Right lobe of liver (tissue), 6 donors: Measurements from ENCODE around the gene CD40LG. TPM values are rescaled to one million over a fixed set of nuclear protein-coding genes. Genes with fewer than 3 reads are reported as not detected.

Experiments used
- ATAC-seq, 4 donors: fragments of 200-7000 bp; cut with Tn5 transposase; one replicate each; pipeline ENCODE4 v1.9.1; 2020; ENCODE audit warnings: mild to moderate bottlenecking in 4 of 4, moderate library complexity in 4 of 4
- DNase-seq, 3 donors: peaks; one replicate each; pipeline ENCODE4 v3.0.0-alpha.2; 2020
- H3K27ac ChIP-seq, 3 donors: fragments of 200-600 bp; one replicate each; pipeline ENCODE4 v1.8.0; 2022
- H3K27me3 ChIP-seq, 2 donors: fragments of 200-600 bp; one replicate each; pipeline ENCODE4 v1.8.0; 2022
- H3K36me3 ChIP-seq, 4 donors: fragments of 200-600 bp; sonication (generic) in 1 of 4; one replicate each; pipeline versions ENCODE4 v1.5.1 to v1.8.0; 2017 to 2022; ENCODE audit warnings: control low read depth in 1 of 4
- H3K4me1 ChIP-seq, 4 donors: fragments of 200-600 bp; sonication (generic) in 1 of 4; one replicate each; pipeline versions ENCODE4 v1.5.1 to v1.8.0; 2017 to 2022; ENCODE audit warnings: control low read depth in 1 of 4
- H3K4me3 ChIP-seq, 3 donors: fragments of 200-600 bp; one replicate each; pipeline ENCODE4 v1.8.0; 2022
- H3K9me3 ChIP-seq, 4 donors: fragments of 200-600 bp; sonication (generic) in 1 of 4; one replicate each; pipeline versions ENCODE4 v1.5.1 to v1.8.0; 2017 to 2022; ENCODE audit warnings: control low read depth in 1 of 4
- CTCF ChIP-seq, 4 donors: fragments of 200-600 bp in 3 of 4; fragments of 450-650 bp in 1 of 4; IDR thresholded peaks; one replicate each; pipeline versions ENCODE4 v1.5.1 to v1.8.0; 2016 to 2022; ENCODE audit warnings: antibody characterized with exemption in 4 of 4, mild to moderate bottlenecking in 2 of 4
- POLR2A ChIP-seq: fragments of 450-650 bp; IDR thresholded peaks from one replicate; pipeline ENCODE4 v1.6.1; 2017; ENCODE audit warnings: antibody characterized with exemption, mild to moderate bottlenecking
- WGBS: methylation state at CpG from one replicate; pipeline ENCODE4 v1.1.6; 2018; ENCODE audit warnings: low coverage, low lambda C conversion rate; ENCODE audit not compliant: insufficient coverage; ENCODE audit errors: missing lambda C conversion rate; 5-methylcytosine and 5-hydroxymethylcytosine counted together
- intact Hi-C, 2 donors: fragments of 100-400 bp; cut with DNase I; formaldehyde crosslinking; loops; one replicate each; pipeline versions ENCODE4 v1.11.2 to v1.14.1; 2022
- total RNA-seq, 6 experiments: library from RNA; depleted of rRNA in 2 of 6; stranded (reverse); fragments of >200 nt in 2 of 6; fragmentation: NEBNext Ultra II Directional in 3 of 6; extraction: Animal tissue kit (Norgen Biotek cat#: 25700) in 3 of 6; gene quantifications; one replicate each; pipeline versions ENCODE4 v1.1.0 to v1.2.4, GENCODE V29; 2016 to 2023
- donor health status: DM: no; HTN: yes; CAD: no.
- donor health status: DM: no; HTN: no; CAD: no.
- donor health status: DM: no; HTN: no; CAD: no.
- donor health status: DM: no; HTN: yes; CAD: no.
- donor health status: DM: no; HTN: yes; CAD: no.

The CD40LG gene
- total RNA-seq, 6 experiments from 2014 or later = 0.10 to 0.11 TPM; not detected in 4

- no peak for ATAC-seq
- no peaks in the 10 kb centered on the region for H3K36me3 ChIP-seq
Measured at GRCh38 chrX:136684120-136684519, 36.2 kb downstream of the CD40LG start.

GRCh38 chrX:136687457-136687856, 39.5 kb downstream of the CD40LG start:
- 39% methylated on average over 1 of the region's 1 CpG for WGBS
- Histone ChIP-seq H3K4me3 (no peak overlapping the region), H3K4me1 (no peaks in the 10 kb centered on the region), H3K27me3 (no peaks in the 10 kb centered on the region), H3K9me3 (no peaks in the 10 kb centered on the region), H3K27ac (no peak overlapping the region), H3K36me3 (no peaks in the 10 kb centered on the region)
- TF ChIP-seq POLR2A = no peak
- no peak for TF ChIP-seq CTCF (IDR thresholded peaks at IDR 0.05)
- ATAC-seq = no peak
- no peak for DNase-seq
- intact Hi-C loops = no loop called here

More at GRCh38 chrX:136684120-136684519, 36.2 kb downstream of the CD40LG start:
- no peaks in the 10 kb centered on the region for H3K4me1 ChIP-seq
- no peak for DNase-seq
- H3K27ac ChIP-seq = no peak overlapping the region
- H3K9me3 ChIP-seq = no peaks in the 10 kb centered on the region
- TF ChIP-seq CTCF (IDR thresholded peaks at IDR 0.05) (no peak), POLR2A (no peak)
- H3K4me3 ChIP-seq = no peak overlapping the region
- intact Hi-C loops = no loop called here
- 55% methylated on average over 5 of the region's 5 CpGs for WGBS
- no peaks in the 10 kb centered on the region for H3K27me3 ChIP-seq

- Histone ChIP-seq H3K9me3 (no peaks in the 10 kb centered on the region), H3K36me3 (no peaks in the 10 kb centered on the region), H3K4me3 (no peak overlapping the region), H3K27ac (no peak overlapping the region), H3K27me3 (no peaks in the 10 kb centered on the region), H3K4me1 (no peaks in the 10 kb centered on the region)
- ATAC-seq (no peak), DNase-seq (no peak)
- 58% methylated on average over 5 of the region's 6 CpGs for WGBS
- TF ChIP-seq CTCF (IDR thresholded peaks at IDR 0.05) = no peak
- no peak for TF ChIP-seq POLR2A
- intact Hi-C loops = no loop called here
Measured at GRCh38 chrX:136689436-136689835, 41.5 kb downstream of the CD40LG start.

GRCh38 chrX:136691028-136691809, 43.3 kb downstream of the CD40LG start:
- intact Hi-C loops = no loop called here
- TF ChIP-seq POLR2A = no peak
- Histone ChIP-seq H3K27ac (no peak overlapping the region), H3K27me3 (no peaks in the 10 kb centered on the region), H3K36me3 (no peaks in the 10 kb centered on the region), H3K9me3 (no peaks in the 10 kb centered on the region), H3K4me1 (no peaks in the 10 kb centered on the region), H3K4me3 (no peak overlapping the region)
- WGBS = 45% methylated on average over 3 of the region's 3 CpGs
- ATAC-seq (no peak), DNase-seq (no peak)

GRCh38 chrX:136692271-136692670, 44.3 kb downstream of the CD40LG start:
- Histone ChIP-seq H3K9me3 (no peaks in the 10 kb centered on the region), H3K36me3 (no peaks in the 10 kb centered on the region), H3K4me3 (no peak overlapping the region), H3K4me1 (no peaks in the 10 kb centered on the region), H3K27ac (no peak overlapping the region), H3K27me3 (no peaks in the 10 kb centered on the region)
- intact Hi-C loops = no loop called here
- ATAC-seq = no peak
- TF ChIP-seq POLR2A (no peak), CTCF (IDR thresholded peaks at IDR 0.05) (no peak)
- no peak for DNase-seq
- 24% methylated on average over 2 of the region's 4 CpGs for WGBS
